ENCODE data around the gene ZNF784. TPM values are rescaled to one million over a fixed set of nuclear protein-coding genes. Genes with fewer than 3 reads are reported as not detected.

Gene ZNF784
- total and polyA plus RNA-seq, 9 of the 15 experiments (the other 6 are each of a cell fraction or from before 2014, with no cell fraction given): 0.14 to 6.1 (median 2.1) TPM

GRCh38 chr19:55670280-55671053 is 46.1 kb upstream of the ZNF784 start:
- H3K4me2 ChIP-seq (ENCODE audit: insufficient read depth, low read length): no peak overlapping the region
- intact Hi-C loops (cut with micrococcal nuclease) (no loop called here), in situ Hi-C loops (cut with MboI) (no loop called here)
- no peak overlapping the region for H3K4me3 ChIP-seq
- H3K9ac ChIP-seq (ENCODE audit: insufficient read depth in 1 of 2, low read depth in 2 of 2, low read length in 2 of 2): peak overlapping the region in 1 of 2 experiments; percentile 14; a peak in 1 of 4 replicates
- H2AFZ ChIP-seq (ENCODE audit: low read depth, low read length): no peak overlapping the region
- DNase-seq (ENCODE audit: extremely low read depth in 1 of 4, low spot score in 3 of 4) (peak in 1 of 4 experiments; percentile 30), FAIRE-seq (peak; percentile 40), ATAC-seq (no peak)
- WGBS (ENCODE audit: insufficient coverage, low coverage, missing lambda C conversion rate): 78% methylated on average over 22 of the region's 23 CpGs
- H3K79me2 ChIP-seq (ENCODE audit: control insufficient read depth, insufficient read depth, low read length): peaks cover 87% of the 10 kb centered on the region
- H3K27me3 ChIP-seq (ENCODE audit: control insufficient read depth in 2 of 2, insufficient read depth in 2 of 2, low read length in 2 of 2): no peaks in the 10 kb centered on the region
- H3K36me3 ChIP-seq (ENCODE audit: control insufficient read depth, insufficient read depth, low read length): peaks cover 86% of the 10 kb centered on the region
- H3K4me1 ChIP-seq (replicated peaks in 1 of 2; ENCODE audit: control insufficient read depth in 2 of 2, insufficient read depth in 2 of 2, low read length in 2 of 2): peaks cover 25 to 50% of the 10 kb centered on the region in 2 experiments
- no TSS peak for BruUV-seq (replicated peaks)
- ChIA-PET POLR2A (interaction anchor here (1.2 to 2.1 kb wide), 4 partner anchors 11 to 23 kb away, joined by 5 to 12 read pairs (median 7); partner anchors contain the start of genes CCDC106 and U2AF2), CTCF (ENCODE audit: low intra/inter-chr PET ratio) (no interaction called here)
- H3K9me3 ChIP-seq (replicated peaks; ENCODE audit: control insufficient read depth, insufficient read depth, low read depth, low read length): no peaks in the 10 kb centered on the region
- H4K20me1 ChIP-seq (replicated peaks; ENCODE audit: control insufficient read depth, insufficient read depth, low read length): peaks cover 53% of the 10 kb centered on the region
- H3K27ac ChIP-seq (ENCODE audit: extremely low read depth, low read depth, low read length): no peak overlapping the region
- peaks cover 5% of the 10 kb centered on the region for H3K9me1 ChIP-seq (ENCODE audit: control insufficient read depth, insufficient read depth, low read length)
- TF ChIP-seq GABPB1 (CRISPR knock-in tag; IDR thresholded peaks at IDR 0.05) (no peak), HDAC6 (IDR thresholded peaks at IDR 0.05; ENCODE audit: low read depth, low read length) (peak; percentile 97), FOSL1 (tag; conservative IDR thresholded peaks at IDR 0.05) (no peak), RBM22 (IDR thresholded peaks at IDR 0.05; ENCODE audit: low read depth, low read length, poor library complexity, severe bottlenecking) (peak; percentile 80), POLR2G (IDR thresholded peaks at IDR 0.05; ENCODE audit: low read depth, low read length) (peak; percentile 68), HMGXB4 (CRISPR knock-in tag; IDR thresholded peaks at IDR 0.05) (no peak), SMARCA5 (IDR thresholded peaks at IDR 0.05) (no peak), TCF3 (CRISPR knock-in tag; IDR thresholded peaks at IDR 0.05) (no peak), TEAD1 (CRISPR knock-in tag; IDR thresholded peaks at IDR 0.05) (no peak), RBFOX2 (IDR thresholded peaks at IDR 0.05; ENCODE audit: low read depth, low read length) (peak; percentile 64)
- TF ChIP-seq, protein P1, sequence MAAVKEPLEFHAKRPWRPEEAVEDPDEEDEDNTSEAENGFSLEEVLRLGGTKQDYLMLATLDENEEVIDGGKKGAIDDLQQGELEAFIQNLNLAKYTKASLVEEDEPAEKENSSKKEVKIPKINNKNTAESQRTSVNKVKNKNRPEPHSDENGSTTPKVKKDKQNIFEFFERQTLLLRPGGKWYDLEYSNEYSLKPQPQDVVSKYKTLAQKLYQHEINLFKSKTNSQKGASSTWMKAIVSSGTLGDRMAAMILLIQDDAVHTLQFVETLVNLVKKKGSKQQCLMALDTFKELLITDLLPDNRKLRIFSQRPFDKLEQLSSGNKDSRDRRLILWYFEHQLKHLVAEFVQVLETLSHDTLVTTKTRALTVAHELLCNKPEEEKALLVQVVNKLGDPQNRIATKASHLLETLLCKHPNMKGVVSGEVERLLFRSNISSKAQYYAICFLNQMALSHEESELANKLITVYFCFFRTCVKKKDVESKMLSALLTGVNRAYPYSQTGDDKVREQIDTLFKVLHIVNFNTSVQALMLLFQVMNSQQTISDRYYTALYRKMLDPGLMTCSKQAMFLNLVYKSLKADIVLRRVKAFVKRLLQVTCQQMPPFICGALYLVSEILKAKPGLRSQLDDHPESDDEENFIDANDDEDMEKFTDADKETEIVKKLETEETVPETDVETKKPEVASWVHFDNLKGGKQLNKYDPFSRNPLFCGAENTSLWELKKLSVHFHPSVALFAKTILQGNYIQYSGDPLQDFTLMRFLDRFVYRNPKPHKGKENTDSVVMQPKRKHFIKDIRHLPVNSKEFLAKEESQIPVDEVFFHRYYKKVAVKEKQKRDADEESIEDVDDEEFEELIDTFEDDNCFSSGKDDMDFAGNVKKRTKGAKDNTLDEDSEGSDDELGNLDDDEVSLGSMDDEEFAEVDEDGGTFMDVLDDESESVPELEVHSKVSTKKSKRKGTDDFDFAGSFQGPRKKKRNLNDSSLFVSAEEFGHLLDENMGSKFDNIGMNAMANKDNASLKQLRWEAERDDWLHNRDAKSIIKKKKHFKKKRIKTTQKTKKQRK (IDR thresholded peaks at IDR 0.05; ENCODE audit: borderline replicate concordance, low read depth, low read length): no peak

Data from K562 (cell line).